ENCODE measurements around the gene CDT1.

The CDT1 gene

GRCh38 chr16:88778541-88779065 is 25.0 kb upstream of the CDT1 start:
- H3K4me3 ChIP-seq (ENCODE audit: low read depth, low read length): no peak overlapping the region
- in situ Hi-C loops (cut with HindIII; ENCODE audit: low sequenced_read_pairs): no loop called here
- TF ChIP-seq CTCF (IDR thresholded peaks at IDR 0.05; ENCODE audit: low read depth, low read length, missing control alignments): no peak
- no peak for DNase-seq (ENCODE audit: low read depth)

GRCh38 chr16:88779406-88780141 is 24.0 kb upstream of the CDT1 start:
- no peak overlapping the region for H3K4me3 ChIP-seq (ENCODE audit: low read depth, low read length)

GRCh38 chr16:88780142-88781062 is 23.2 kb upstream of the CDT1 start:
- in situ Hi-C loops (cut with HindIII; ENCODE audit: low sequenced_read_pairs): loop anchor here (10.0 kb wide), 1 partner anchor 106 kb away; no protein-coding TSS in a partner anchor
- DNase-seq (ENCODE audit: low read depth): no peak
- TF ChIP-seq CTCF (IDR thresholded peaks at IDR 0.05; ENCODE audit: low read depth, low read length, missing control alignments): no peak
- H3K4me3 ChIP-seq (ENCODE audit: low read depth, low read length): no peak overlapping the region

More at GRCh38 chr16:88779406-88780141, 24.0 kb upstream of the CDT1 start:
- in situ Hi-C loops (cut with HindIII; ENCODE audit: low sequenced_read_pairs): loop anchor here (10.0 kb wide), 1 partner anchor 105 kb away; no protein-coding TSS in a partner anchor
- no peak for DNase-seq (ENCODE audit: low read depth)
- no peak for TF ChIP-seq CTCF (IDR thresholded peaks at IDR 0.05; ENCODE audit: low read depth, low read length, missing control alignments)

- TF ChIP-seq CTCF (IDR thresholded peaks at IDR 0.05; ENCODE audit: low read depth, low read length, missing control alignments): no peak
- no peak for DNase-seq (ENCODE audit: low read depth)
- no peak overlapping the region for H3K4me3 ChIP-seq (ENCODE audit: low read depth, low read length)
- in situ Hi-C loops (cut with HindIII; ENCODE audit: low sequenced_read_pairs): loop anchor here (10.0 kb wide), 1 partner anchor 107 kb away; no protein-coding TSS in a partner anchor
Observed at GRCh38 chr16:88781140-88782077, 22.2 kb upstream of the CDT1 start.

- no peak for TF ChIP-seq CTCF (IDR thresholded peaks at IDR 0.05; ENCODE audit: low read depth, low read length, missing control alignments)
- in situ Hi-C loops (cut with HindIII; ENCODE audit: low sequenced_read_pairs): loop anchor here (10.0 kb wide), 1 partner anchor 108 kb away; no protein-coding TSS in a partner anchor
- DNase-seq (ENCODE audit: low read depth): no peak
- H3K4me3 ChIP-seq (ENCODE audit: low read depth, low read length): peak overlapping the region; percentile 58
Observed at GRCh38 chr16:88782454-88783390, 20.9 kb upstream of the CDT1 start.

Measured in astrocyte of the cerebellum (primary cell).